HepG2 (cell line): Measurements from ENCODE around the gene HABP4. TPM values are rescaled to one million over a fixed set of nuclear protein-coding genes. Genes with fewer than 3 reads are reported as not detected.
A peak's percentile ranks its signal among the peaks of the same experiment; 100 is the strongest.

Experiments
- BORCS8-MEF2B ChIP-seq: sonication (generic); formaldehyde crosslinking; IDR thresholded peaks from 2 replicates; pipeline ENCODE4 v1.8.0; 2022; ENCODE audit warnings: mild to moderate bottlenecking, missing genetic modification reagents
- IKZF5 ChIP-seq: IDR thresholded peaks from 2 replicates; pipeline ENCODE4 v1.6.1; 2018; ENCODE audit warnings: missing genetic modification reagents, mild to moderate bottlenecking, missing compliant biosample characterization
- KDM6A ChIP-seq: IDR thresholded peaks from 2 replicates; pipeline ENCODE4 v1.6.1; 2016; ENCODE audit warnings: low read depth
- MYC ChIP-seq: sonication (generic); formaldehyde crosslinking; IDR thresholded peaks from 2 replicates; pipeline ENCODE4 v1.9.0; 2021; ENCODE audit warnings: missing genetic modification reagents, borderline replicate concordance
- NFAT5 ChIP-seq: sonication (generic); formaldehyde crosslinking; IDR thresholded peaks from 2 replicates; pipeline ENCODE4 v1.4.0; 2020; ENCODE audit warnings: missing genetic modification reagents
- PHF20 ChIP-seq: sonication (generic); formaldehyde crosslinking; IDR thresholded peaks from 2 replicates; pipeline ENCODE4 v1.5.0; 2020; ENCODE audit warnings: mild to moderate bottlenecking, missing genetic modification reagents
- PLSCR1 ChIP-seq: sonication (generic); formaldehyde crosslinking; IDR thresholded peaks from 2 replicates; pipeline ENCODE4 v1.5.0; 2020; ENCODE audit warnings: missing genetic modification reagents, mild to moderate bottlenecking, borderline replicate concordance
- SP140L ChIP-seq: sonication (generic); formaldehyde crosslinking; IDR thresholded peaks from 2 replicates; pipeline ENCODE4 v1.4.0; 2020; ENCODE audit warnings: missing genetic modification reagents, borderline replicate concordance
- SRY ChIP-seq: sonication (generic); formaldehyde crosslinking; IDR thresholded peaks from 2 replicates; pipeline ENCODE4 v1.8.0; 2022; ENCODE audit warnings: mild to moderate bottlenecking, missing genetic modification reagents
- TMF1 ChIP-seq: sonication (generic); formaldehyde crosslinking; IDR thresholded peaks from 2 replicates; pipeline ENCODE4 v1.8.1; 2022; ENCODE audit warnings: low read depth, missing genetic modification reagents
- U2AF2 ChIP-seq: fragments of 200-400 bp; formaldehyde crosslinking; IDR thresholded peaks from 2 replicates; pipeline ENCODE4 v1.6.1; 2017; ENCODE audit warnings: low read depth, mild to moderate bottlenecking, low read length
- ZNF280D ChIP-seq: sonication (generic); formaldehyde crosslinking; IDR thresholded peaks from 2 replicates; pipeline ENCODE4 v1.5.1; 2020; ENCODE audit warnings: mild to moderate bottlenecking, missing genetic modification reagents
- ZNF644 ChIP-seq: IDR thresholded peaks from 2 replicates; pipeline ENCODE4 v1.6.1; 2016; ENCODE audit warnings: low read depth
- ZNF670 ChIP-seq: sonication (generic); formaldehyde crosslinking; IDR thresholded peaks from 2 replicates; pipeline ENCODE4 v1.8.0; 2022; ENCODE audit warnings: mild to moderate bottlenecking, missing genetic modification reagents, borderline replicate concordance
- ZXDC ChIP-seq: sonication (generic); formaldehyde crosslinking; IDR thresholded peaks from 2 replicates; pipeline ENCODE4 v1.5.0; 2020; ENCODE audit warnings: mild to moderate bottlenecking, missing genetic modification reagents
- polyA plus RNA-seq, 8 experiments: library from polyadenylated mRNA; depleted of rRNA in 3 of 8; stranded (reverse) in 7 of 8; unstranded in 1 of 8; fragments of >200 nt; fragmentation: Illumina TruSeq in 4 of 8; extraction: Trizol in 4 of 8; gene quantifications; 2 replicates each; pipeline versions ENCODE4 v1.2.1 to v1.2.3, GENCODE V29; 2011 to 2016; ENCODE audit warnings: low read depth in 4 of 8, missing spikeins in 1 of 8, mixed read lengths in 1 of 8; ENCODE audit not compliant: insufficient read depth in 1 of 8
- total RNA-seq, 5 experiments: library from RNA; depleted of rRNA; stranded (reverse); fragments of >200 nt; fragmentation: Illumina TruSeq; extraction: Trizol; gene quantifications; 2 replicates each; pipeline ENCODE4 v1.2.3, GENCODE V29; 2016; ENCODE audit warnings: low read depth in 1 of 5

The HABP4 gene
- total and polyA plus RNA-seq, 2 of the 13 experiments (the other 11 are each of a cell fraction or from before 2014, with no cell fraction given) = 14.3 to 26.6 TPM

GRCh38 chr9:96491079-96491879 is 41.3 kb downstream of the HABP4 start (continued):
- no peak for TF ChIP-seq U2AF2
- peak; percentile 89 for TF ChIP-seq KDM6A (CRISPR knock-in tag)
- peak; percentile 96; the same call in 1 of the 2 replicates for TF ChIP-seq IKZF5 (CRISPR knock-in tag)
- TF ChIP-seq SP140L (CRISPR knock-in tag) = no peak
- TF ChIP-seq MYC = peak; percentile 58; the same call in 1 of the 2 replicates
- TF ChIP-seq TMF1 = no peak
- no peak for TF ChIP-seq PHF20
- no peak for TF ChIP-seq NFAT5 (CRISPR knock-in tag)
- no peak for TF ChIP-seq ZXDC (CRISPR knock-in tag)
- TF ChIP-seq SRY = no peak
- peak; percentile 23; the same call in 1 of the 2 replicates for TF ChIP-seq BORCS8-MEF2B (CRISPR knock-in tag)
- peak; percentile 30; the same call in 1 of the 2 replicates for TF ChIP-seq ZNF644 (CRISPR knock-in tag)
- peak; percentile 54; the same call in 1 of the 2 replicates for TF ChIP-seq ZNF670
- no peak for TF ChIP-seq PLSCR1 (CRISPR knock-in tag)
- peak; percentile 46; the same call in 1 of the 2 replicates for TF ChIP-seq ZNF280D (CRISPR knock-in tag)
